Activated naive CD4-positive, alpha-beta T cell treated with anti-CD3 and anti-CD28 coated beads, Interleukin-2, amount 50 U/mL, for 24 hours (primary cell): ENCODE measurements around the gene ATF7IP2.
"Not testable (repeated sequence)": the region's sequence is repeated elsewhere in the genome, so short reads cannot be mapped to it uniquely, and the experiment has no call there.

Experiments
- H3K27ac Mint-ChIP-seq: one replicate; pipeline ENCODE4 v1.8.0; 2021; ENCODE audit warnings: mild to moderate bottlenecking, mixed read lengths
- H3K27me3 Mint-ChIP-seq: one replicate; pipeline ENCODE4 v1.8.0; 2021; ENCODE audit warnings: mixed read lengths
- H3K36me3 Mint-ChIP-seq: one replicate; pipeline ENCODE4 v1.8.0; 2021; ENCODE audit warnings: mixed read lengths
- H3K4me1 Mint-ChIP-seq: one replicate; pipeline ENCODE4 v1.8.0; 2021; ENCODE audit warnings: mixed read lengths
- H3K4me3 Mint-ChIP-seq: one replicate; pipeline ENCODE4 v1.8.0; 2021; ENCODE audit warnings: mild to moderate bottlenecking, mixed read lengths
- H3K9me3 Mint-ChIP-seq: one replicate; pipeline ENCODE4 v1.8.0; 2021; ENCODE audit warnings: mixed read lengths

ATF7IP2 gene

GRCh38 chr16:10366619-10367018, 19.2 kb upstream of the ATF7IP2 start:
- H3K9me3 Mint-ChIP-seq, H3K27ac Mint-ChIP-seq, H3K4me3 Mint-ChIP-seq, H3K36me3 Mint-ChIP-seq, H3K27me3 Mint-ChIP-seq: not testable (repeated sequence)
- peaks cover 12% of the 10 kb centered on the region for H3K4me1 Mint-ChIP-seq

GRCh38 chr16:10367616-10368188, 18.2 kb upstream of the ATF7IP2 start:
- no peak overlapping the region for H3K27ac Mint-ChIP-seq
- H3K4me3 Mint-ChIP-seq = no peak overlapping the region
- H3K36me3 Mint-ChIP-seq = no peaks in the 10 kb centered on the region

GRCh38 chr16:10368969-10369551, 16.8 kb upstream of the ATF7IP2 start:
- Mint-ChIP-seq H3K27me3 (no peaks in the 10 kb centered on the region), H3K9me3 (no peaks in the 10 kb centered on the region), H3K36me3 (no peaks in the 10 kb centered on the region), H3K27ac (no peak overlapping the region), H3K4me3 (no peak overlapping the region), H3K4me1 (no peaks in the 10 kb centered on the region)

More at GRCh38 chr16:10367616-10368188, 18.2 kb upstream of the ATF7IP2 start:
- no peaks in the 10 kb centered on the region for H3K27me3 Mint-ChIP-seq
- H3K9me3 Mint-ChIP-seq = no peaks in the 10 kb centered on the region
- peaks cover 2% of the 10 kb centered on the region for H3K4me1 Mint-ChIP-seq

GRCh38 chr16:10370096-10370726, 15.7 kb upstream of the ATF7IP2 start:
- H3K27me3 Mint-ChIP-seq = no peaks in the 10 kb centered on the region
- no peaks in the 10 kb centered on the region for H3K9me3 Mint-ChIP-seq
- no peaks in the 10 kb centered on the region for H3K36me3 Mint-ChIP-seq
- H3K27ac Mint-ChIP-seq = no peak overlapping the region
- no peaks in the 10 kb centered on the region for H3K4me1 Mint-ChIP-seq
- H3K4me3 Mint-ChIP-seq = no peak overlapping the region

GRCh38 chr16:10371592-10371991, 14.3 kb upstream of the ATF7IP2 start:
- Mint-ChIP-seq H3K9me3 (no peaks in the 10 kb centered on the region), H3K27me3 (no peaks in the 10 kb centered on the region), H3K27ac (no peak overlapping the region), H3K4me1 (no peaks in the 10 kb centered on the region), H3K36me3 (no peaks in the 10 kb centered on the region), H3K4me3 (no peak overlapping the region)

- Mint-ChIP-seq H3K9me3 (no peaks in the 10 kb centered on the region), H3K27me3 (no peaks in the 10 kb centered on the region), H3K27ac (no peak overlapping the region), H3K4me1 (no peaks in the 10 kb centered on the region), H3K36me3 (no peaks in the 10 kb centered on the region), H3K4me3 (no peak overlapping the region)
These were observed 12.3 kb upstream of the ATF7IP2 start for GRCh38 chr16:10373556-10373955.

- no peak overlapping the region for H3K4me3 Mint-ChIP-seq
- no peaks in the 10 kb centered on the region for H3K27me3 Mint-ChIP-seq
- H3K4me1 Mint-ChIP-seq = no peaks in the 10 kb centered on the region
- H3K27ac Mint-ChIP-seq = no peak overlapping the region
- H3K9me3 Mint-ChIP-seq = no peaks in the 10 kb centered on the region
- H3K36me3 Mint-ChIP-seq = no peaks in the 10 kb centered on the region
These were observed 9.6 kb upstream of the ATF7IP2 start for GRCh38 chr16:10376229-10376628.

GRCh38 chr16:10383626-10384025, 2.2 kb upstream of the ATF7IP2 start:
- Mint-ChIP-seq H3K4me1 (peaks cover 26% of the 10 kb centered on the region), H3K36me3 (peaks cover 6% of the 10 kb centered on the region), H3K27ac (no peak overlapping the region), H3K27me3 (no peaks in the 10 kb centered on the region), H3K9me3 (no peaks in the 10 kb centered on the region), H3K4me3 (no peak overlapping the region)

- H3K4me1 Mint-ChIP-seq = peaks cover 52% of the 10 kb centered on the region
- no peaks in the 10 kb centered on the region for H3K9me3 Mint-ChIP-seq
- peaks cover 18% of the 10 kb centered on the region for H3K36me3 Mint-ChIP-seq
- peak overlapping the region; percentile 96 for H3K27ac Mint-ChIP-seq
- peak overlapping the region; percentile 95 for H3K4me3 Mint-ChIP-seq
- H3K27me3 Mint-ChIP-seq = no peaks in the 10 kb centered on the region
These were observed 748 bp downstream of the ATF7IP2 start for GRCh38 chr16:10386517-10387100.

- Mint-ChIP-seq H3K27ac (peak overlapping the region; percentile 68), H3K36me3 (peaks cover 19% of the 10 kb centered on the region), H3K4me1 (peaks cover 51% of the 10 kb centered on the region), H3K27me3 (no peaks in the 10 kb centered on the region), H3K9me3 (no peaks in the 10 kb centered on the region), H3K4me3 (peak overlapping the region; percentile 95)
These were observed 1.3 kb downstream of the ATF7IP2 start for GRCh38 chr16:10387188-10387617.

GRCh38 chr16:10388988-10389387, 3.1 kb downstream of the ATF7IP2 start:
- Mint-ChIP-seq H3K9me3 (no peaks in the 10 kb centered on the region), H3K27ac (peak overlapping the region; percentile 66)

GRCh38 chr16:10390330-10390729, 4.5 kb downstream of the ATF7IP2 start:
- peaks cover 62% of the 10 kb centered on the region for H3K4me1 Mint-ChIP-seq

More at GRCh38 chr16:10388988-10389387, 3.1 kb downstream of the ATF7IP2 start:
- no peaks in the 10 kb centered on the region for H3K27me3 Mint-ChIP-seq
- H3K4me3 Mint-ChIP-seq = peak overlapping the region; percentile 70
- peaks cover 24% of the 10 kb centered on the region for H3K36me3 Mint-ChIP-seq
- H3K4me1 Mint-ChIP-seq = peaks cover 50% of the 10 kb centered on the region

GRCh38 chr16:10390867-10391266, 5.0 kb downstream of the ATF7IP2 start:
- Mint-ChIP-seq H3K9me3 (peaks cover 10% of the 10 kb centered on the region), H3K4me3 (no peak overlapping the region), H3K36me3 (peaks cover 37% of the 10 kb centered on the region), H3K4me1 (peaks cover 62% of the 10 kb centered on the region), H3K27me3 (no peaks in the 10 kb centered on the region), H3K27ac (peak overlapping the region; percentile 47)

More at GRCh38 chr16:10390330-10390729, 4.5 kb downstream of the ATF7IP2 start:
- H3K4me3 Mint-ChIP-seq = no peak overlapping the region
- no peaks in the 10 kb centered on the region for H3K27me3 Mint-ChIP-seq
- peaks cover 10% of the 10 kb centered on the region for H3K9me3 Mint-ChIP-seq
- H3K36me3 Mint-ChIP-seq = peaks cover 34% of the 10 kb centered on the region
- peak overlapping the region; percentile 47 for H3K27ac Mint-ChIP-seq

- H3K27me3 Mint-ChIP-seq = no peaks in the 10 kb centered on the region
- no peak overlapping the region for H3K27ac Mint-ChIP-seq
- H3K36me3 Mint-ChIP-seq = peaks cover 40% of the 10 kb centered on the region
- peak overlapping the region; percentile 11 for H3K4me3 Mint-ChIP-seq
- H3K4me1 Mint-ChIP-seq = peaks cover 64% of the 10 kb centered on the region
- peaks cover 10% of the 10 kb centered on the region for H3K9me3 Mint-ChIP-seq
These were observed 5.5 kb downstream of the ATF7IP2 start for GRCh38 chr16:10391339-10391738.

- no peak overlapping the region for H3K27ac Mint-ChIP-seq
- peaks cover 23% of the 10 kb centered on the region for H3K9me3 Mint-ChIP-seq
- H3K4me1 Mint-ChIP-seq = peaks cover 13% of the 10 kb centered on the region
- H3K4me3 Mint-ChIP-seq = no peak overlapping the region
- H3K36me3 Mint-ChIP-seq = peaks cover 44% of the 10 kb centered on the region
- H3K27me3 Mint-ChIP-seq = no peaks in the 10 kb centered on the region
These were observed 17.1 kb downstream of the ATF7IP2 start for GRCh38 chr16:10402975-10403374.

- H3K27me3 Mint-ChIP-seq = no peaks in the 10 kb centered on the region
- H3K4me1 Mint-ChIP-seq = peaks cover 11% of the 10 kb centered on the region
- H3K4me3 Mint-ChIP-seq = no peak overlapping the region
- H3K9me3 Mint-ChIP-seq = peaks cover 23% of the 10 kb centered on the region
- peaks cover 45% of the 10 kb centered on the region for H3K36me3 Mint-ChIP-seq
- no peak overlapping the region for H3K27ac Mint-ChIP-seq
These were observed 19.6 kb downstream of the ATF7IP2 start for GRCh38 chr16:10405386-10405939.
